Esophagus mucosa (tissue), 1 donor: Measurements from ENCODE around the gene CORO2A. TPM values are rescaled to one million over a fixed set of nuclear protein-coding genes. Genes with fewer than 3 reads are reported as not detected.
"Not testable (repeated sequence)": the region's sequence is repeated elsewhere in the genome, so short reads cannot be mapped to it uniquely, and the experiment has no call there.

Experiments used
- ATAC-seq: fragments of 200-7000 bp; cut with Tn5 transposase; one replicate; pipeline ENCODE4 v1.9.1; 2020
- total RNA-seq: library from RNA; stranded (reverse); gene quantifications from one replicate; pipeline ENCODE4 v1.2.4, GENCODE V29; 2023
- donor health status: DM: yes; HTN: yes; CAD: no.

The CORO2A gene
- total RNA-seq, 1 donor from 2014 or later = 21.2 TPM

DNA sequence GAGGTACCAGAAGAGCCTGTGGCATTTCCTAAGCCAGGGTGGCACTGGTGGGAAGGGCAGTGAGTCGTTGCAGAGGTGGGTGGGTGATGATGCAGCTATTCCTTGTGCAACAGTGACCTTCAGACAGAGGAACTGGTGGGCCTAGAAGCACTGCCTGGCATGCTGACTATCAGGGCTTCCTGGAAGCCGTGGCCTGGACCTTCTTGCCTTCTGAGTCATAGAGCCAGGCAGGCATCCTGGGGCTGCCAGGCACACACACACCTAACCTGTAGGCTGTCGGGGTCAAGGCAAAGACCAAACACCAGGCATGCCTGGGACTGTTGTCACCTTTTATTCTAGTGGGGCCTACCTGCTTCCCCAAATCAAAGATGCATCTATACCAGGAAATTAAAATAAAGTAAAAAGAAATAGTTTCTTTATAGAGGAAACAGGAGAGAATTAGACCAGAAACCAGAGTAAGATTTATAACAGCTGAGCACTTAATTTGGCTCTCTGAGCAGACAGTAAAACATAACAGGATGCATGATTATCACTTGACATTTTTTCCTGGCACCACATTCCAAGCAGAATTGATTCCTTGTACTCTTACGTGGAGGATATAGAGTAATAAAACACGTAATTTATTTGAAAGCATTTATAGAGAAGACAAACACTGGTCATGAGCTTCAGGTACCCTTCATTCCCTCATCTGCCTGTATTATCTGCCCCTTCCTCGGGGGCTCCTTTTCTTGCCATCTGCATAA lies 110.8 kb downstream of the CORO2A start:
- ATAC-seq = peak; percentile 88

DNA sequence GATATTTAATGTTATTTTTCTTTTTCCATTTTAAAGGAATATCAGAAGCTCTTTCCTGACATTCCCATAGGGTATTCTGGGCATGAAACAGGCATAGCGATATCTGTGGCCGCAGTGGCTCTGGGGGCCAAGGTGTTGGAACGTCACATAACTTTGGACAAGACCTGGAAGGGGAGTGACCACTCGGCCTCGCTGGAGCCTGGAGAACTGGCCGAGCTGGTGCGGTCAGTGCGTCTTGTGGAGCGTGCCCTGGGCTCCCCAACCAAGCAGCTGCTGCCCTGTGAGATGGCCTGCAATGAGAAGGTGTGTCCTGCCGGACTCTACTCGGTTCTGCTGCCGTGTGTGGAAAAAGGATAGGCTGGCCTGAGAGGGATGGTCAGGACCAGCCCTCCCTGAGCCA lies 111.7 kb downstream of the CORO2A start:
- peak; percentile 54 for ATAC-seq

DNA sequence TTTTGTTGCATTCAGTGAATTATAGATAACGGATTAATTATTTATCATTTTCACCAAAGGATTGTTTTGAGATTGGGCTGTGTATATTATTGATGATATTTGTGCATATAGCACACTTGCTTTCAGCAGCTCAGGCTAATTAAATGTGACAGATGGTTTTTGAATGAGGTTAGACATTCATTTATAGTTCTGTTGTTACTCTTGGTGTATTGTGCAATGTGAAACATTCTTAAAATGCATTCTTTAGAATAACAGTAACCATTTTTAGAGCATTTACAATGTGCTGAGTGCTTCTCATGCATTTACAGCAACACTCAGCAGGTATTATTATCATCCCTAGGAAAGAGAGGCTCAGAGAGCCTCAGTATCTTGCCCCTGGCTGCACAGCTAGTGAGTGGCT lies 112.1 kb downstream of the CORO2A start:
- ATAC-seq = no peak

DNA sequence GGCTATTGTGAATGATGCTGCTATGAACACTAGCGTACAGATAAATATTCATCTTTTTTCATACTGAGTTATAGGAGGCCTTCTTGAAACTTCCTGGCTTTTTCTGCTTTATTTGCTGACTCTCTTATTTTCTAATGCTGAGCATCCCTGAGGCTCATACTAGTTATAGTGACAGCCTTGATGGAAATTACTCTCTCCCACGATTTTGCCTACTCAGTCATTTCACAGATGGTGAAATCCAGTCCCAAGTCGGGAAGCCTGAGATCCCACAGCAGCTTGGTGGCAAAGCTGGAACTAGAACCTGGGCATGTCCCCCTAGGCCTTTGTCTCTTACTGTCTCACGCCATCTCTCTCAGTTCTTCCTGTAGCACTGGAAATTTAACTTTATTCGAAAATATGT lies 113.5 kb downstream of the CORO2A start:
- no peak for ATAC-seq

DNA sequence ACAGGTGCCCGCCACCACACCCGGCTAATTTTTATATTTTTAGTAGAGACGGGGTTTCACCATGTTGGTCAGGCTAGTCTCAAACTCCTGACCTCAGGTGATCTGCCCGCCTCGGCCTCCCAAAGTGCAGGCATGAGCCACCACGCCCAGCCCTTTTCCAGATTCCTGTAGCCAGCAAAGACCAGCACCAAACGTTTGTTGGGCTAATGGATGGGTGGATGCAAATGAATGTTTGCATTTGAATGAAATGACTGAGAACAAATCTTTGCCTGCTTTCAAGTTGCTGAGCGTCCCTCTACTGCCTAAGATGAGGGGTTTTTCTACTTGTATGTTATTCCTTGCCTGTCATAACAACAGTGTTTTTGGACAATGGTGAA lies 115.9 kb downstream of the CORO2A start:
- not testable (repeated sequence) for ATAC-seq

DNA sequence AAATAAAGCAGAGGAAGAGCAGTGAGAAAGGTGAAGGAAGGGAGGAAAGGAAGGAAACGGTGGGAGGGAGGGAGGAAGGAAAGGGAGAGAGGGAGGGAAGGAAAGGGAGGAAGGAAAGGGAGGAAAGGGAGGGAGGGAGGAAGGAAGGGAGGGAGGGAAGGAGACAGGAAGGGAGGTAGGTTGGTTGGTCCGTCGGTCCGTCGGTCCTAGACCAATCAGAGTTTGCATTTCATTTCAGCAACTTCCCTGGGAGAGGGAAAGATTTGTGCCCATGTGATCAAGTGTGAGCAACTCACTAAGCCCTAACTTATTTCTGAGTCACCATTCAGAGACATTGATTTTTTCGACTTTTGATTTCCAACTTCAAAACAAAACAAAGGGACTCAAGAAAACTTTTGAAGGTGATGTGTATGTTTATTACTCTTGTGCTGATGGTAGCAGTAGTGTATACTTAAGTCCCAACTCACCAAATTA lies 117.1 kb downstream of the CORO2A start:
- ATAC-seq = peak; percentile 72

DNA sequence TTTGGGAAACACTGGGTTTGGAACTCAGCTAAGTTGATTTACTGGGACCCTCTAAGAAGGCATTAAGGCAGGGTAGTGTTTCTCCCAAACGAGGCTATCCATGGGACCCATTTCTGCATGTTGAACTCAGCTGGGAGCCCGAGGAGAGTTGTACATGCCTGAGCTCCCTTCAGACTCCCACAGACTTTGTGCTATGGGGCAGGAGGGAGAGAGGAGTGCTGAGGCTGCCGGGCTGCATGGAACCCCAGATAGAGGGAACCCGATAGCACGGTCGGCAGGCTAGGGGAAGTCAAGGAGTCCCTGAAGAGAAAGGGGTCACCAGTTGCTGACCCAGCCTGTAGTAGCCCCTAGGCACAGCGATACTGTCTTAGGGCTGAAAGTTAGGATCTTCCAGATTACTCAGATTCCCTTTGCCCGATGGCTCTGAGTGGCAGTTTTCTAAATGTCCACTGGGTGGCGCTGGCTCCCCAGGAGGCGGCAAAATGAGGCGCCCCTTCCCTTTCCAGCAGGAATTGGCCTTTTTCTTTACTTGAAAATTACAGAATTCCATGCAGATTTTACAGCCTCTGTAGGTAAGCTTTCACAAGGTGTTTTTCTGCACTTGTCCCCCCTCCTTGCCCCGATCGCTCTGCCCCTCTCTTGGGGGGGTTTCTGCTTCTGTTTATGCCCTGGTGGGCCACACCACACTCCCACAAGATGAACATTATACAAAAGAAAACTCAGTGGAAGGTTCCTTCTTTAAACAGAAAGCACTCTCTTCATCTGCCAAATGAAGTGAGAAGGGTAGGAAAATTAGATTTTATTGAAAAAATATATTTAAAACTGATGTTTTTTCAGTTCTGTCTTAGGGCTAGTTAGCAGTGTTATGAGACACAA lies 118.1 kb downstream of the CORO2A start:
- peak; percentile 44 for ATAC-seq

DNA sequence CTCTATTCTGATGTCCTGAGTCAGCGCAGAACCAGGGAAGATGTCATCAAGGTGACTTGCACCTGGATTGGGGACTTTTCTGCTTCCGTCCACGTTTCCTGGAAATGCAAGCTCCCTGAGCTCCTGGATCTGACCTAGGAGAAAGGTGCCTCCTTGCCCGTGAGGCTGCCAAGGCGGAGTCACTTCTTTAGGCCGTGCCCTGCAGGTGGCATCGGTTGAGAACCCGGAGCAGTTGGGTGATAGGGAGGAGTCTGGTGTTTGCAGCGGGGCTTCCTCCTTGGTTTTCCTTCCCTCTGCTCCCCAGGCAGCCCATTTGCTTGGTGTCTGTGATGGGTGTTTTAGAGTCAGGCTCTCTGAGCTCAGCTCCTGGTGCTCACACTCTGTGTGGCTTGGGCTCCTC lies 120.7 kb downstream of the CORO2A start:
- peak; percentile 34 for ATAC-seq

Other genes starting within 250 kb of the CORO2A start
- 102 TPM for gene ANP32B, start 209.3 kb downstream of the CORO2A start, total RNA-seq
- gene NANS, start 135.9 kb downstream of the CORO2A start, total RNA-seq = 35.6 TPM
- 31.0 TPM for gene TRIM14, start 73.4 kb downstream of the CORO2A start, total RNA-seq
- gene TBC1D2, start 63.0 kb upstream of the CORO2A start, total RNA-seq = 56.0 TPM